ENCODE results near the gene HSPH1.

DNA sequence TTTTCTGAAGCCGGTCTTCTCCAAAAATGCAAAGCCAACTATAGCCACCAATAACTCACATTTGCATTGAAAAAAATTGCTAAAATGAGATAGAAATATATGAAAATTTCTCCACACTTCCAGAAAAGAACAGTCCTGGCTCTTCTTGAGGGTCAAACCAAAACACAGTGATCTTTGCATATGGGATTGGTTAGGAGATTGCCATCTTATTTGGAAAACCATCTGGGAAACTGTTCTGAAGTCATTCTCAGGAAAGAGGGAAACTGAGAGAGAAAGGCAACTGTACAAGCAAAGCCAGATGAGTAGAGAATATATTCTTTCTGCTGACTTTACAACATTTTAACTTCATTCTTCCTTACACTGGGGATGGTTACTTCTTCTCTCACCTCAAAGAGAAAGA lies 54.6 kb downstream of the HSPH1 start:
- TF ChIP-seq, protein P1, sequence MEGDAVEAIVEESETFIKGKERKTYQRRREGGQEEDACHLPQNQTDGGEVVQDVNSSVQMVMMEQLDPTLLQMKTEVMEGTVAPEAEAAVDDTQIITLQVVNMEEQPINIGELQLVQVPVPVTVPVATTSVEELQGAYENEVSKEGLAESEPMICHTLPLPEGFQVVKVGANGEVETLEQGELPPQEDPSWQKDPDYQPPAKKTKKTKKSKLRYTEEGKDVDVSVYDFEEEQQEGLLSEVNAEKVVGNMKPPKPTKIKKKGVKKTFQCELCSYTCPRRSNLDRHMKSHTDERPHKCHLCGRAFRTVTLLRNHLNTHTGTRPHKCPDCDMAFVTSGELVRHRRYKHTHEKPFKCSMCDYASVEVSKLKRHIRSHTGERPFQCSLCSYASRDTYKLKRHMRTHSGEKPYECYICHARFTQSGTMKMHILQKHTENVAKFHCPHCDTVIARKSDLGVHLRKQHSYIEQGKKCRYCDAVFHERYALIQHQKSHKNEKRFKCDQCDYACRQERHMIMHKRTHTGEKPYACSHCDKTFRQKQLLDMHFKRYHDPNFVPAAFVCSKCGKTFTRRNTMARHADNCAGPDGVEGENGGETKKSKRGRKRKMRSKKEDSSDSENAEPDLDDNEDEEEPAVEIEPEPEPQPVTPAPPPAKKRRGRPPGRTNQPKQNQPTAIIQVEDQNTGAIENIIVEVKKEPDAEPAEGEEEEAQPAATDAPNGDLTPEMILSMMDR (IDR thresholded peaks at IDR 0.05), result no peak
- TF ChIP-seq POLR2A (IDR thresholded peaks at IDR 0.05), result no peak
- TF ChIP-seq POLR2AphosphoS5 (IDR thresholded peaks at IDR 0.05), result no peak
